SU-DHL-6 (cell line): ENCODE results near the gene ACHE.
A peak's percentile ranks its signal among the peaks of the same experiment; 100 is the strongest.

Experiments
- H2AFZ ChIP-seq: fragments of 200-600 bp; sonication (generic); 2 replicates; pipeline ENCODE4 v1.6.1; 2014; ENCODE audit warnings: low read depth, mild to moderate bottlenecking, moderate library complexity, mixed read lengths, antibody characterized with exemption, low read length; ENCODE audit not compliant: severe bottlenecking
- H3F3A ChIP-seq: fragments of 200-600 bp; shearing (Covaris generic); 2 replicates; pipeline ENCODE4 v1.6.0; 2016; ENCODE audit warnings: antibody characterized with exemption, mild to moderate bottlenecking; ENCODE audit not compliant: insufficient read depth
- H3K27ac ChIP-seq: fragments of 200-600 bp; sonication (generic); 2 replicates; pipeline ENCODE4 v1.5.1; 2016; ENCODE audit warnings: low read depth, mild to moderate bottlenecking, low read length, moderate library complexity, mixed read lengths
- H3K27me3 ChIP-seq: fragments of 200-600 bp; sonication (generic), shearing (Covaris generic); 2 replicates; pipeline ENCODE4 v1.6.0; 2014; ENCODE audit warnings: mild to moderate bottlenecking, low read length
- H3K36me3 ChIP-seq: fragments of 200-600 bp; sonication (generic); 2 replicates; pipeline ENCODE4 v1.6.1; 2014; ENCODE audit warnings: mild to moderate bottlenecking, low read length, mixed read lengths
- H3K4me2 ChIP-seq: fragments of 300-600, 200-600 bp; shearing (Covaris generic), sonication (generic); 2 replicates; pipeline ENCODE4 v1.6.0; 2014; ENCODE audit warnings: low read length, low read depth, mild to moderate bottlenecking; ENCODE audit not compliant: poor library complexity, severe bottlenecking
- H3K4me3 ChIP-seq: fragments of 200-600 bp; sonication (generic); 2 replicates; pipeline ENCODE4 v1.5.1; 2014; ENCODE audit warnings: antibody characterized with exemption, low read length, mild to moderate bottlenecking, mixed read lengths; ENCODE audit not compliant: insufficient read depth, poor library complexity, severe bottlenecking
- H3K79me2 ChIP-seq: fragments of 200-600 bp; sonication (generic); 2 replicates; pipeline ENCODE4 v1.6.1; 2014; ENCODE audit warnings: mild to moderate bottlenecking, low read length, moderate library complexity; ENCODE audit not compliant: insufficient read depth
- H3K9ac ChIP-seq: fragments of 200-600 bp; sonication (generic); 2 replicates; pipeline ENCODE4 v1.7.0; 2014; ENCODE audit warnings: mild to moderate bottlenecking, low read length
- H3K9me2 ChIP-seq: fragments of 200-600 bp; sonication (generic); replicated peaks from 2 replicates; pipeline ENCODE4 v1.6.1; 2014; ENCODE audit warnings: low read length; ENCODE audit not compliant: insufficient read depth
- H3K9me3 ChIP-seq: fragments of 200-600 bp; sonication (generic); 2 replicates; pipeline ENCODE4 v1.6.1; 2014; ENCODE audit warnings: low read length, mixed read lengths; ENCODE audit not compliant: insufficient read depth
- H4K20me1 ChIP-seq: fragments of 200-600 bp; sonication (generic); 2 replicates; pipeline ENCODE4 v1.6.1; 2014; ENCODE audit warnings: low read depth, mild to moderate bottlenecking, antibody characterized with exemption, low read length, moderate library complexity, mixed read lengths
- EZH2phosphoT487 ChIP-seq: fragments of 200-600 bp; sonication (generic), shearing (Covaris generic); conservative IDR thresholded peaks from 2 replicates; pipeline ENCODE4 v1.6.1; 2018; ENCODE audit warnings: mild to moderate bottlenecking, antibody characterized with exemption, low read length, moderate library complexity, mixed read lengths
- TF ChIP-seq, protein P1 (sequence below): fragments of 200-600 bp; sonication (generic); IDR thresholded peaks from one replicate; pipeline ENCODE4 v1.5.1; 2017; ENCODE audit warnings: antibody characterized with exemption, mild to moderate bottlenecking, low read length, moderate library complexity; ENCODE audit not compliant: insufficient read depth, poor library complexity, severe bottlenecking

The ACHE gene

DNA sequence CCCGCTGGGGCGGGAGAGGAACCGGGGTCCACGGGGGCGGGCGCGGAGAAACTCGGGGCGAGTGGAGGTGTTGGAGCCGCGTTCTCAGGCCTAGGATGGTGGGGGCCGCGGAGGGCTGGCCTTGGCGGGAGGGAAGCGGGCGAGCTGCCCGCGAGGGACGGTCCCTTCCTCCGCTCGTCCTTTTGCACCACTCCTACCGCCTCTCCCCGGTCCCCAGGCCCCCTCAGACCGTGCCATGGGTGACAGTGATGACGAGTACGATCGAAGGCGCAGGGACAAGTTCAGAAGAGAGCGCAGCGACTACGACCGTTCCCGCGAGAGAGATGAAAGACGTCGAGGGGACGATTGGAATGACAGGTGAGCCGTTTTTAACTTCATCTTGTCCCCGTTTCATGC, 20.3 kb downstream of the ACHE start:
- Histone ChIP-seq H3K9ac (peak overlapping the region; percentile 96), H3K79me2 (peaks cover 54% of the 10 kb centered on the region), H3K27me3 (no peaks in the 10 kb centered on the region), H3F3A (no peaks in the 10 kb centered on the region), H4K20me1 (peaks cover 17% of the 10 kb centered on the region; the same call in 1 of the 2 replicates), H3K36me3 (peaks cover 18% of the 10 kb centered on the region), H2AFZ (peak overlapping the region; percentile 44), H3K4me3 (peak overlapping the region; percentile 88), H3K4me2 (peak overlapping the region; percentile 83), H3K27ac (peak overlapping the region; percentile 79), H3K9me3 (no peaks in the 10 kb centered on the region), H3K9me2 (no peaks in the 10 kb centered on the region)
- no peak for TF ChIP-seq EZH2phosphoT487
- TF ChIP-seq, protein P1, sequence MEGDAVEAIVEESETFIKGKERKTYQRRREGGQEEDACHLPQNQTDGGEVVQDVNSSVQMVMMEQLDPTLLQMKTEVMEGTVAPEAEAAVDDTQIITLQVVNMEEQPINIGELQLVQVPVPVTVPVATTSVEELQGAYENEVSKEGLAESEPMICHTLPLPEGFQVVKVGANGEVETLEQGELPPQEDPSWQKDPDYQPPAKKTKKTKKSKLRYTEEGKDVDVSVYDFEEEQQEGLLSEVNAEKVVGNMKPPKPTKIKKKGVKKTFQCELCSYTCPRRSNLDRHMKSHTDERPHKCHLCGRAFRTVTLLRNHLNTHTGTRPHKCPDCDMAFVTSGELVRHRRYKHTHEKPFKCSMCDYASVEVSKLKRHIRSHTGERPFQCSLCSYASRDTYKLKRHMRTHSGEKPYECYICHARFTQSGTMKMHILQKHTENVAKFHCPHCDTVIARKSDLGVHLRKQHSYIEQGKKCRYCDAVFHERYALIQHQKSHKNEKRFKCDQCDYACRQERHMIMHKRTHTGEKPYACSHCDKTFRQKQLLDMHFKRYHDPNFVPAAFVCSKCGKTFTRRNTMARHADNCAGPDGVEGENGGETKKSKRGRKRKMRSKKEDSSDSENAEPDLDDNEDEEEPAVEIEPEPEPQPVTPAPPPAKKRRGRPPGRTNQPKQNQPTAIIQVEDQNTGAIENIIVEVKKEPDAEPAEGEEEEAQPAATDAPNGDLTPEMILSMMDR = no peak

DNA sequence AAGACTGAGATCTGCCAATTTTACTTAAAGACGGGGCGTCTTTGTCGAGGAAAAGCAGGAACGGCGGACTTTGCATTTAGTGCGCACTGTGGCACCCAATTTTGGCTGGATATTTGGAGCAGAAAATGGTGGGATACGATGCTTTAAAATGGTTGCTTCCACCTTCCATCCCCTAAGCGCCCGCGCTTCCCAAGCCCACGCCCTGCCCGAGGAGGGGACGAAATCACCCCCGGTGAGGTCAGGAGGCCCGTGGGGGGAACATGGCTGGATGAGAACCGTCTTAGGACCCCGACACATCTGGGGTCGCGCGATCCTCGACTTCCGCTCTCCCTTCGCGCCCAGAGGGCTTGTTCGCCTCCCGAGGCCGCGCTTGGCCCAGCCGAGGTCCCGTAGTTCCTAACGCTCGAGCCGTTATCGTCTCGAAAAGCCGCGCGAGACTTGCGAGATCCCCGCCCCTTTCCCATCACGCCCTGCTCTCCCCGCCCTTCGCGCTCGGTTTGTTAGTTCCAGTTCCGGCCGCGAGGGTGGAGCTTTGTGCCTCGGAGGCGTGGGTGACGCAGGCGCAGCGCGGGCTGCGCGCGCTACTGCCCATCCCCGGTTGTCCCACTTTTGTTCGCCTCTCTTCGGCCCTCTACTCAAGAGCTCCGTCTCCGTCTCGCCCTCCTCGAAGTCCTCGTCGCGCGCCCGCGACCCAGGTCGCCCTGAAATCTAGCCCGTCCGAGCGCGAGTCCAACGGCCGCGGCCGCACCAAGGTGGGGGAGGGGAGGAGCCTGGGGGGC, 20.9 kb downstream of the ACHE start, which contains the start of gene SRRT:
Gene SRRT (plus strand): TSS at position 527 of the 779 bp plus-strand sequence. CDS start 488 bp downstream, outside the sequence.
- Histone ChIP-seq H3K9me3 (no peaks in the 10 kb centered on the region), H2AFZ (peak within 1 kb of the TSS; percentile 44), H3K27me3 (no peaks in the 10 kb centered on the region), H3K4me2 (peak within 1 kb of the TSS; percentile 83), H3K36me3 (peaks cover 18% of the 10 kb centered on the region), H3K27ac (peak within 1 kb of the TSS; percentile 79), H3K9me2 (no peaks in the 10 kb centered on the region), H3K9ac (peak within 1 kb of the TSS; percentile 96), H3F3A (no peaks in the 10 kb centered on the region), H4K20me1 (peaks cover 17% of the 10 kb centered on the region; the same call in 1 of the 2 replicates), H3K4me3 (peak within 1 kb of the TSS; percentile 88), H3K79me2 (peaks cover 48% of the 10 kb centered on the region)
- no peak for TF ChIP-seq EZH2phosphoT487
- TF ChIP-seq, protein P1 = no peak

DNA sequence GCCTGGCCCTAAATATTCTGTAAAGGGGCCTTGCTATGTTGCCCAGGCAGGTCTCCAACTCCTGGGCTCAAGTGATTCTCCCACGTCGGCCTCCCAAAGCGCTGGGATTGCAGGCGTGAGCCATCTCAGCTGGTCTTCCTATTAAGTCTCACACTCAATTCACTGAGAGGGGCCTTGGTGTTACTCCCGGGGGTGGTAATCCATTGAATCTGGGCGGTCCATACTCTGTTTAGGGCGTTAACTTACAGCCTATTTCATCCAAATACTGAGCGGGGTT, 21.4 kb downstream of the ACHE start:
- peaks cover 43% of the 10 kb centered on the region for H3K79me2 ChIP-seq
- H3K27ac ChIP-seq = peak overlapping the region; percentile 76

More for the DNA sequence above, 21.4 kb downstream of the ACHE start:
- Histone ChIP-seq H3F3A (no peaks in the 10 kb centered on the region), H3K36me3 (peaks cover 16% of the 10 kb centered on the region), H3K4me3 (peak overlapping the region; percentile 65), H3K9me3 (no peaks in the 10 kb centered on the region), H3K4me2 (peak overlapping the region; percentile 70), H4K20me1 (peaks cover 17% of the 10 kb centered on the region; the same call in 1 of the 2 replicates), H3K27me3 (no peaks in the 10 kb centered on the region), H2AFZ (peak overlapping the region; percentile 6), H3K9ac (peak overlapping the region; percentile 96), H3K9me2 (no peaks in the 10 kb centered on the region)
- no peak for TF ChIP-seq EZH2phosphoT487
- TF ChIP-seq, protein P1 = no peak
